ENCODE data around the gene SPATA2.

DNA sequence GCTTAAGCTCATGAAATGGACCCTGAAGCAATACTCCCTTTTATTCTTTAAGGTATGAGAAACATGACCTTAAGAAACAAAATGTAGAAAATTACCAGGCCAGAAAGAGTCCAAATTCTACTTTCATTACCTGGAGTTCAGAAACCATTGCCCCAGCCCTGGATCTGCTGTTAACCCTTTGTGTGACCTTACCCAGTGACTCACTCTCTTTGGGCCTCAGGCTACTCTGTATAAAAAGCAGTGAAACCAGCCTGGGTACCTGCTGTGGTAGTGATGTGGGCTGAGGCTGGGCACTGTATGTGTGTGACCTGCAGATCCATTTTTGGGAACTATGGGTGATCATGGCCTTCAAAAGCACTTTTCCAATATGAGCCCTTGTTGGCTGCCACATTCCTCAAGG is 55.5 kb downstream of the SPATA2 start:
- TF ChIP-seq, protein P1, sequence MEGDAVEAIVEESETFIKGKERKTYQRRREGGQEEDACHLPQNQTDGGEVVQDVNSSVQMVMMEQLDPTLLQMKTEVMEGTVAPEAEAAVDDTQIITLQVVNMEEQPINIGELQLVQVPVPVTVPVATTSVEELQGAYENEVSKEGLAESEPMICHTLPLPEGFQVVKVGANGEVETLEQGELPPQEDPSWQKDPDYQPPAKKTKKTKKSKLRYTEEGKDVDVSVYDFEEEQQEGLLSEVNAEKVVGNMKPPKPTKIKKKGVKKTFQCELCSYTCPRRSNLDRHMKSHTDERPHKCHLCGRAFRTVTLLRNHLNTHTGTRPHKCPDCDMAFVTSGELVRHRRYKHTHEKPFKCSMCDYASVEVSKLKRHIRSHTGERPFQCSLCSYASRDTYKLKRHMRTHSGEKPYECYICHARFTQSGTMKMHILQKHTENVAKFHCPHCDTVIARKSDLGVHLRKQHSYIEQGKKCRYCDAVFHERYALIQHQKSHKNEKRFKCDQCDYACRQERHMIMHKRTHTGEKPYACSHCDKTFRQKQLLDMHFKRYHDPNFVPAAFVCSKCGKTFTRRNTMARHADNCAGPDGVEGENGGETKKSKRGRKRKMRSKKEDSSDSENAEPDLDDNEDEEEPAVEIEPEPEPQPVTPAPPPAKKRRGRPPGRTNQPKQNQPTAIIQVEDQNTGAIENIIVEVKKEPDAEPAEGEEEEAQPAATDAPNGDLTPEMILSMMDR (IDR thresholded peaks at IDR 0.05; ENCODE audit: low read depth, low read length, missing input control) = no peak
- no peak for TF ChIP-seq JUND (IDR thresholded peaks at IDR 0.05)
- no peak for TF ChIP-seq EGR1 (IDR thresholded peaks at IDR 0.05; ENCODE audit: low read depth in 2 of 2)
- TF ChIP-seq, protein P2, sequence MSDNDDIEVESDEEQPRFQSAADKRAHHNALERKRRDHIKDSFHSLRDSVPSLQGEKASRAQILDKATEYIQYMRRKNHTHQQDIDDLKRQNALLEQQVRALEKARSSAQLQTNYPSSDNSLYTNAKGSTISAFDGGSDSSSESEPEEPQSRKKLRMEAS (IDR thresholded peaks at IDR 0.05) = no peak
- TF ChIP-seq, protein P3, sequence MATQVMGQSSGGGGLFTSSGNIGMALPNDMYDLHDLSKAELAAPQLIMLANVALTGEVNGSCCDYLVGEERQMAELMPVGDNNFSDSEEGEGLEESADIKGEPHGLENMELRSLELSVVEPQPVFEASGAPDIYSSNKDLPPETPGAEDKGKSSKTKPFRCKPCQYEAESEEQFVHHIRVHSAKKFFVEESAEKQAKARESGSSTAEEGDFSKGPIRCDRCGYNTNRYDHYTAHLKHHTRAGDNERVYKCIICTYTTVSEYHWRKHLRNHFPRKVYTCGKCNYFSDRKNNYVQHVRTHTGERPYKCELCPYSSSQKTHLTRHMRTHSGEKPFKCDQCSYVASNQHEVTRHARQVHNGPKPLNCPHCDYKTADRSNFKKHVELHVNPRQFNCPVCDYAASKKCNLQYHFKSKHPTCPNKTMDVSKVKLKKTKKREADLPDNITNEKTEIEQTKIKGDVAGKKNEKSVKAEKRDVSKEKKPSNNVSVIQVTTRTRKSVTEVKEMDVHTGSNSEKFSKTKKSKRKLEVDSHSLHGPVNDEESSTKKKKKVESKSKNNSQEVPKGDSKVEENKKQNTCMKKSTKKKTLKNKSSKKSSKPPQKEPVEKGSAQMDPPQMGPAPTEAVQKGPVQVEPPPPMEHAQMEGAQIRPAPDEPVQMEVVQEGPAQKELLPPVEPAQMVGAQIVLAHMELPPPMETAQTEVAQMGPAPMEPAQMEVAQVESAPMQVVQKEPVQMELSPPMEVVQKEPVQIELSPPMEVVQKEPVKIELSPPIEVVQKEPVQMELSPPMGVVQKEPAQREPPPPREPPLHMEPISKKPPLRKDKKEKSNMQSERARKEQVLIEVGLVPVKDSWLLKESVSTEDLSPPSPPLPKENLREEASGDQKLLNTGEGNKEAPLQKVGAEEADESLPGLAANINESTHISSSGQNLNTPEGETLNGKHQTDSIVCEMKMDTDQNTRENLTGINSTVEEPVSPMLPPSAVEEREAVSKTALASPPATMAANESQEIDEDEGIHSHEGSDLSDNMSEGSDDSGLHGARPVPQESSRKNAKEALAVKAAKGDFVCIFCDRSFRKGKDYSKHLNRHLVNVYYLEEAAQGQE (IDR thresholded peaks at IDR 0.05) = no peak
- TF ChIP-seq, protein P4, sequence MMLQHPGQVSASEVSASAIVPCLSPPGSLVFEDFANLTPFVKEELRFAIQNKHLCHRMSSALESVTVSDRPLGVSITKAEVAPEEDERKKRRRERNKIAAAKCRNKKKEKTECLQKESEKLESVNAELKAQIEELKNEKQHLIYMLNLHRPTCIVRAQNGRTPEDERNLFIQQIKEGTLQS (IDR thresholded peaks at IDR 0.05) = no peak
- TF ChIP-seq TAF1 (conservative IDR thresholded peaks at IDR 0.05) = no peak
- TF ChIP-seq, protein P5, sequence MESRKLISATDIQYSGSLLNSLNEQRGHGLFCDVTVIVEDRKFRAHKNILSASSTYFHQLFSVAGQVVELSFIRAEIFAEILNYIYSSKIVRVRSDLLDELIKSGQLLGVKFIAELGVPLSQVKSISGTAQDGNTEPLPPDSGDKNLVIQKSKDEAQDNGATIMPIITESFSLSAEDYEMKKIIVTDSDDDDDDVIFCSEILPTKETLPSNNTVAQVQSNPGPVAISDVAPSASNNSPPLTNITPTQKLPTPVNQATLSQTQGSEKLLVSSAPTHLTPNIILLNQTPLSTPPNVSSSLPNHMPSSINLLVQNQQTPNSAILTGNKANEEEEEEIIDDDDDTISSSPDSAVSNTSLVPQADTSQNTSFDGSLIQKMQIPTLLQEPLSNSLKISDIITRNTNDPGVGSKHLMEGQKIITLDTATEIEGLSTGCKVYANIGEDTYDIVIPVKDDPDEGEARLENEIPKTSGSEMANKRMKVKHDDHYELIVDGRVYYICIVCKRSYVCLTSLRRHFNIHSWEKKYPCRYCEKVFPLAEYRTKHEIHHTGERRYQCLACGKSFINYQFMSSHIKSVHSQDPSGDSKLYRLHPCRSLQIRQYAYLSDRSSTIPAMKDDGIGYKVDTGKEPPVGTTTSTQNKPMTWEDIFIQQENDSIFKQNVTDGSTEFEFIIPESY (IDR thresholded peaks at IDR 0.05) = no peak
- TF ChIP-seq NR2F2 (IDR thresholded peaks at IDR 0.05) = no peak
- no peak for TF ChIP-seq FOXA2 (IDR thresholded peaks at IDR 0.05)
- no peak for TF ChIP-seq GABPA (IDR thresholded peaks at IDR 0.05 in 1 of 2, conservative IDR thresholded peaks at IDR 0.05 in 1 of 2)
- TF ChIP-seq HNF4G (IDR thresholded peaks at IDR 0.05) = no peak
- no peak for TF ChIP-seq SP1 (IDR thresholded peaks at IDR 0.05)
- TF ChIP-seq FOXA1 (IDR thresholded peaks at IDR 0.05) = no peak
